NCI-H510A (cell line): ENCODE data around the gene MMP15.

ENCODE experiments used
- DNase-seq: peaks from one replicate; lab custom pipeline; 2025; lab: John Stamatoyannopoulos, UW

MMP15 gene

GRCh38 chr16:58019866-58020538, 5.6 kb upstream of the MMP15 start:
- no peak for DNase-seq

GRCh38 chr16:58020628-58021521, 4.7 kb upstream of the MMP15 start:
- no peak for DNase-seq

DNA sequence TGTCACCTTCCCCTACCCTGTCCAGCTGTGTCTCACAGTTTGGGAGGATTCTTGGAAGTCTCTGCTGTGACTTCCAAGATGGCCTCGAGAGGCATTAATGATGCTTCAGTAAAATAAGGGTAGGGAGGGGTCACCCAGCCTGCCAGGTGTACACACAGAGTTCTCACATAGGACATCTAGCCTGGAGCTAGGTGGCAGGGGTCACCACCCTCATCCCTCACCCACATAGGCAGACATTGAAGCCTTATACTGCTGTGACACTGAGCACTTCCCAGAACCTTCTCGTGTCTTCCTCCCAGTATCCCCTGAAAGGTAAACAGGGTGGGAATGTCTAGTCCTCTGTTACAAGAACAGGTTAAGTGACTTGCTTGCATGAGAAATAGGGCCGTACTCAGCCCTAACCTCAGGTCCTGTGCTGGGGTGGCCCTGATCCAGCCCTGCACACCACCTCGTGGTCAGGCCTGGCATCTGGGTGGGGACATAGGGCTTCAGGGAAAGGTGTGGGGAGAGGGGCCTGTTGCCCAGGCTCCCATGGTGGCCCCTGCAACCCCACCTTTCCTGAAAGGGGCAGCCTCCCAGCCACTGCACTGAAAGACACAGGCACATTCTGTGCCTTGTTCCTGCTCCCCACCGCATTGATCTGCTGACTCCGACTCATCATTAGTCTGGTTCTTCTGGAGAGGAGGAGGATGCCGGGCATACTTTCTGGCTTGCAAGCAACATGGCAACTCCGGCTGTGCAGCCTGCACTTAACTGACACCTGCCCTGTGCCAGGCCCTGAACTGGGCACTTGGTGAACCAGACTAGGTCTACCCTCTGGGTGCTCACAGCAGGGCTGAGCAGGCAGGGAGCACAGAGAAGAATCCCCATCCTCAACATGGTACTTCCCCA, 3.6 kb upstream of the MMP15 start:
- DNase-seq, result no peak

- peak; percentile 56 for DNase-seq
Measured at GRCh38 chr16:58022601-58023371, 2.8 kb upstream of the MMP15 start.

DNA sequence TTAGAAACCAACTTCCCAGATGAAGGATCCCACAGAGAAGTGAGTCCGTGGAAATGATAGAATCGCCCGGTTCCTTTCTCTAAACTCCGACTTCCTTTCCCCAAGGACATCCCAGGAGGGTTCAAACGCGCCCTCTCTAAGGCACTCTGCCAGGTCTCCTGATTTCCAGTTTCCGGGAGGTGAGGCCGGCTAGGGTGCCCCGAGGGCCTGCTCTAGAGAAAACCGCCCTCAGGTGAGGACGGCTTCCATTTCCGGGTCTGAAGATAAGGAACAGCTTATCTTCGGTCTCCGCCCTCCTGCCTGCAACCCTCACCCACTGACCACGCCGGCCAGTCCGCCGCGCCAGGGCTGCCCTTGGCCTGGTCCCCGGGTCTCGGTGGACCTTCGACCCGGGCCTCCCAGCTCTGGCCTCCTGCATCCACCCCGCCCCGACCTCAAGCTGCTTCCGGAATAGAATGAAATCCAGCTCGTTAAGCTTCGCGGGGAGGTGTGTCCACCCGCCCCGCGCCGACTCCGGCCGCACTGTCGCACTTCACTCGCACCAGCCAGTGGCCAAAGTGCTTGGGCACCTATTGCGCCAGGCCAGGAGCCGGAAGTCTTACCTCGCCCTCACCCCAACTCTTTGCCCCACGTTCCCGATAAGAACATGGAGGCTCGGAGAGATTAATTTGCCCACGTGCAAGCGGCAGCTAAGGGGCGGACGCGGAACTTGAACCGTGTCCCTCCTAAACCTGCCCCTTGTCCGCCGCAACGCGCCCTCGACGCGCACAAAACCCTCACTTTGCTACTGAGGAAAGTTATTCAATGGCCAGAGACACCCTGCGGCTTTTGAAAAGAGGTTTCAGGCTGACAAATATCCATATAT, 836 bp upstream of the MMP15 start:
- peak; percentile 47 for DNase-seq

- no peak for DNase-seq
Measured at GRCh38 chr16:58026139-58026704, 668 bp downstream of the MMP15 start.

GRCh38 chr16:58026705-58027160, 1.2 kb downstream of the MMP15 start:
- DNase-seq, result no peak

- DNase-seq, result peak; percentile 55
Measured at GRCh38 chr16:58027161-58027915, 1.8 kb downstream of the MMP15 start.

DNA sequence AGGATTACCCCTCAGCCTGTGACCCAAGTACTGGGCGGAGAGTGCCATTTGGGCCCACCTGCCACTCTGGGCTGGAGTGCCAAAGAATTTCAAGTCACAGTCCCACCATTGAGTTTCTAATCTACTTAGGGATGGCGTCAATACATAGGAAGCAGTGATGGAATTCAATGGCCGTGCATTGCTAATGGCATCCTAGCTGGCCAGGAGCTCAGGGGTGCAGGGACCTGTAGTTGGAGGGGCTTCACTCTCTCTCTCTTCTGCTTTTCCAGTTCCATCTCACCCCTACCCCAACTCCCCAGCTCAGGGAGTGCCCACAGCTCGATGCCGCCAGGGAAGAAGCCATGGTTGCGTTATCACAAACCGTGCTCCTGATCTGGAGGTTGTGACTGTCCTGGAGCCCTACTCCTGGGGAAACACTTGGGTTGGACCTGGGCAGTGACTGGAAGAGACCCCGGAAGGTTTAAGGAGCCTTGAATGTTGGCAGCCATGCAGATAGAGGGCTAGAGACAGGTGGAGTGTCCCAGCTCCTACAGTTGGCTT, 2.4 kb downstream of the MMP15 start:
- no peak for DNase-seq

DNA sequence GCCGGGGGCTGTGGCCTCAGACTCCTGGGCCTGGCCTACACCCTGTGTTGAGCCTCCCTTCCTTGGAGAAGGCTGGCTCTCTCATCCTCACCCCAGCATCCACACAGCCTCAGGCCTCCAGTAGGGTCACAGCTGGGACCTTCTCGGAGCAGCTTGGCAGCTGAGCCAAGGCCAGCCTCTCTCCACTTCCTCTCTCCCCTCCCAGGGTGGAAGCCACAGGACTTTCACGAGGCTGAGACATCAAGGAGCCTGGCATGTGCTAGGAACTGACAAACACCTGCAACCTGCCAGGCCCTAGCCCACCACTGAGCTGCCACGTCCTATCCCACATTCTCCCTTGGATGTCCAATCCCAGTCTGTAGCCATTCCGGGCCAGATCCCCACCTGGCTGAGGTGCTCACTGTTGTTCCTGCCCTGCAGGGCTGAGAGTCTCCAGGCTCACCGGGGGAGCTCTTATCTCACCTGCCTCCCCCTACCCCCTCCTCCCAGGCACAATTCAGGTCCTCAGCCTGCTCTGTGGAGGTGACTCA, 3.1 kb downstream of the MMP15 start:
- DNase-seq, result no peak

GRCh38 chr16:58029410-58029809, 3.9 kb downstream of the MMP15 start:
- DNase-seq, result no peak

DNA sequence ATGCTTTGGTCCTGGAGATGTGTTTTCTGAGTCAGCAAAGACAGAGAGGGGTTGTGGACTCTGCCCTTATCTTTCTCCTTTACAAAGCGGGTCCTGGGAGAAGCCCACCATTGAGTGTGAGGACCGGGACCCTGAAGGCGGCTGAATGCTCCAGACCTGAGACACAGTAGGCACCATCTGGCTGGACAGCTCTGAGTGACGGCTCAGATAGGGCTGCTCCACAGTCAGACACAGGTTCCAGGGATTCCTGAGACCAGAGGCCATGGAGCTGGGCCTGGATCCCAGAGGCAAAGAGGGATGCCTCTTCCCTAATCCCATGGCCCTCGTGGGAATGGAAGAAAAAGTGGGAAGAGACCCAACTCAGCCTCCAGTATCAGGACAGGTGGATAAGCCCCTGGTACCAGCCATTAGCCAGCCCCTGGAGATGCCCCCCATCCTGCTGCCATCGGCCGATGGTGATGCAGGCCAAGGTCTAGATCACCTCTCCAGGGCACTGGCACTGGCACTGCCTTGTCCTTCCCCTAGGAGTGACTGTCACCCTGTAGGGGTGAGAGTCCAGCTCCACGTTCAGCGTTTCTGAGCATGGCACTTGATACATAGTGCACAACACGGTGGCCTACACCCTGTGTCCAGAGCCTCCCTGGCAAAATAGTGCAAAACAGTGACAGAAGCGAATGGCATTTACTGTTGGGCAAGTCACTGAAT, 4.7 kb downstream of the MMP15 start:
- no peak for DNase-seq

GRCh38 chr16:58031016-58031800, 5.7 kb downstream of the MMP15 start:
- DNase-seq, result no peak

- no peak for DNase-seq
Measured at GRCh38 chr16:58032710-58033293, 7.2 kb downstream of the MMP15 start.

DNA sequence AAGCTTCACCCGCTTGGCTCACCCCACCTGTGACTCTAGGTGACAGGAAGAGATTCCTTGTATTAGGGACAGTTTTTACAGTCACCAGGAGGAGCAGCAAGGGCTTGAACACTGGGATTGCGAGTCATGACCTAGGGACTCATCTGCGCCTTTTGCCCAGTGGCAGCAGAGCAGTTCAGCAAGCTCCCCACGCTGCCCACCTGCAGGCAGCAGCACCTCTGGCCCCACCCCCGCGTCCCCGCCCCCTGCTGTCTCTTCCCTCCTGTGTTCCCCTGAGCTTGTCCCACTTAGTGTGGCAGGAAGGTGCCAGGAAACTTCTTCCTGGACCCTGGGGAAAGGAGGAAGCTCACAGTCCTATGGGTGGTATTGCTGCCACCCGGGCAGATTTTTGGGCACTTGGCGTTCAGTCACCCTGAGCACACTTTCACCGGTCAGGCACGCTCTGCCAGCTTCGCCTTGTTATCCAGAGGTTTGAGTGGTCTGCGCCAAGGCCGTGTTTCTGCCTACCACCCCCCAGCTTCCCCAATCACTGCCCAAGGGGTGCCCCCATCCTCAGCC, 8.7 kb downstream of the MMP15 start:
- no peak for DNase-seq

DNA sequence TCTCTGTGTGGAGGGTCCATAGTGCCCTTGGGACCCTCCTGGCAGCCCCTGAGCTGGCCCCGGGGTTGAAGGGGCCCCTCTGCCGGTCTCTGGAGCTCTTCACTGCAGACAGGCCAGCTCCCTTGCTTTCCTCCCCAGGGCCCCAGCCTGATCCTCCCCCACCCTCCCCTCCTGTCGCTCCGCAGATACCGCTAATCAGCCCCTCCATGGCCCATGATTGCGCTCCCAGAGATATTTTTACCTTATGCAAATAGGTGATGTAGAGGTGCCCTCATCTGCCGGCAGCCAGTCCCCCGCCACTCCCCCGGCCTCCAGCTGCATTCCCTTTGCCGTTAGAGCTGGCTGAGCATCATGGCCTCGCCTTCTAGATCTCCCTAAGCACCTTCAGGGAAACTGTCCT, 9.2 kb downstream of the MMP15 start:
- no peak for DNase-seq
